Smooth muscle cell (in vitro differentiated cells): ENCODE results near the gene RCAN1. TPM values are rescaled to one million over a fixed set of nuclear protein-coding genes. Genes with fewer than 3 reads are reported as not detected.

Experiments used
- DNase-seq: peaks from one replicate; lab custom pipeline; 2025; ENCODE audit not compliant: unreplicated experiment; lab: John Stamatoyannopoulos, UW
- H2AFZ ChIP-seq: fragments of 200-600 bp; sonication (generic); 2 replicates; pipeline ENCODE4 v1.6.0; 2016; ENCODE audit warnings: antibody characterized with exemption, low read depth, mild to moderate bottlenecking
- H3F3A ChIP-seq: fragments of 200-600 bp; sonication (generic); 2 replicates; pipeline ENCODE4 v1.6.0; 2017; ENCODE audit warnings: antibody characterized with exemption, low read depth
- H3K27ac ChIP-seq: fragments of 200-600 bp; sonication (generic); 2 replicates; pipeline ENCODE4 v1.5.1; 2016; ENCODE audit warnings: low read depth, mild to moderate bottlenecking
- H3K27me3 ChIP-seq: fragments of 200-600 bp; sonication (generic); 2 replicates; pipeline ENCODE4 v1.6.1; 2016; ENCODE audit warnings: low read depth, mild to moderate bottlenecking
- H3K36me3 ChIP-seq: fragments of 200-600 bp; sonication (generic); 2 replicates; pipeline ENCODE4 v1.5.1; 2016; ENCODE audit warnings: low read depth
- H3K4me1 ChIP-seq: fragments of 200-600 bp; sonication (generic); 2 replicates; pipeline ENCODE4 v1.5.1; 2016; ENCODE audit warnings: low read depth
- H3K4me2 ChIP-seq: fragments of 200-600 bp; sonication (generic); 2 replicates; pipeline ENCODE4 v1.6.0; 2016; ENCODE audit warnings: mild to moderate bottlenecking
- H3K4me3 ChIP-seq: fragments of 200-600 bp; sonication (generic); 2 replicates; pipeline ENCODE4 v1.5.1; 2016; ENCODE audit warnings: mild to moderate bottlenecking
- H3K79me2 ChIP-seq: fragments of 200-600 bp; sonication (generic); 2 replicates; pipeline ENCODE4 v1.6.0; 2016; ENCODE audit warnings: low read depth, mild to moderate bottlenecking
- H3K9ac ChIP-seq: fragments of 200-600 bp; sonication (generic); 2 replicates; pipeline ENCODE4 v1.6.0; 2016; ENCODE audit warnings: low read depth
- H3K9me3 ChIP-seq: fragments of 200-600 bp; sonication (generic); replicated peaks from 2 replicates; pipeline ENCODE4 v1.5.1; 2016; ENCODE audit warnings: low read depth
- H4K20me1 ChIP-seq: fragments of 200-600 bp; sonication (generic); 2 replicates; pipeline ENCODE4 v1.6.0; 2016; ENCODE audit warnings: low read depth
- CTCF ChIP-seq: fragments of 200-600 bp; sonication (generic); IDR thresholded peaks from 2 replicates; pipeline ENCODE4 v1.5.1; 2017; ENCODE audit warnings: borderline replicate concordance, mild to moderate bottlenecking, antibody characterized with exemption; ENCODE audit not compliant: insufficient read depth, poor library complexity, severe bottlenecking
- WGBS: methylation state at CpG from one replicate; pipeline ENCODE4 v1.1.7; 2016; ENCODE audit warnings: low lambda C conversion rate; 5-methylcytosine and 5-hydroxymethylcytosine counted together
- polyA plus RNA-seq: library from polyadenylated mRNA; unstranded; fragments of >200 nt; fragmentation: Nextera tagmentation; extraction: Ambion mirVana; gene quantifications from 2 replicates; pipeline ENCODE4 v1.2.1, GENCODE V29; 2016
- total RNA-seq: library from RNA; depleted of rRNA; stranded (reverse); fragments of >200 nt; gene quantifications from 2 replicates; pipeline ENCODE4 v1.2.3, GENCODE V29; 2014

The RCAN1 gene
- total and polyA plus RNA-seq, 2 experiments from 2014 or later = 77.3 to 155 TPM

- DNase-seq = no peak
- Histone ChIP-seq H2AFZ (no peak overlapping the region), H3K27me3 (no peaks in the 10 kb centered on the region), H3K9ac (no peak overlapping the region), H3K9me3 (no peaks in the 10 kb centered on the region), H3K4me1 (no peaks in the 10 kb centered on the region), H3K4me2 (no peak overlapping the region), H3K4me3 (no peak overlapping the region), H3K79me2 (no peaks in the 10 kb centered on the region), H3F3A (no peaks in the 10 kb centered on the region), H3K36me3 (no peaks in the 10 kb centered on the region), H3K27ac (no peak overlapping the region), H4K20me1 (no peaks in the 10 kb centered on the region)
- no peak for TF ChIP-seq CTCF
- WGBS = 83% methylated on average over 5 of the region's 5 CpGs
These were observed 38.8 kb downstream of the RCAN1 start for GRCh38 chr21:34576041-34576511.

- Histone ChIP-seq H3K4me3 (no peak overlapping the region), H4K20me1 (no peaks in the 10 kb centered on the region), H3K9ac (no peak overlapping the region), H3K27me3 (no peaks in the 10 kb centered on the region), H2AFZ (no peak overlapping the region), H3K4me1 (no peaks in the 10 kb centered on the region), H3F3A (no peaks in the 10 kb centered on the region), H3K36me3 (no peaks in the 10 kb centered on the region), H3K79me2 (no peaks in the 10 kb centered on the region), H3K27ac (no peak overlapping the region), H3K4me2 (no peak overlapping the region), H3K9me3 (no peaks in the 10 kb centered on the region)
- DNase-seq = no peak
- WGBS = 97% methylated on average over 24 of the region's 24 CpGs
- TF ChIP-seq CTCF = no peak
These were observed 40.0 kb downstream of the RCAN1 start for GRCh38 chr21:34574601-34575529.

GRCh38 chr21:34571994-34572393, 42.9 kb downstream of the RCAN1 start:
- no peaks in the 10 kb centered on the region for H4K20me1 ChIP-seq
- H3K4me2 ChIP-seq = no peak overlapping the region
- H3F3A ChIP-seq = no peaks in the 10 kb centered on the region
- no peak for TF ChIP-seq CTCF
- no peak overlapping the region for H3K27ac ChIP-seq
- no peaks in the 10 kb centered on the region for H3K9me3 ChIP-seq
- H3K36me3 ChIP-seq = no peaks in the 10 kb centered on the region
- no peak overlapping the region for H3K9ac ChIP-seq
- H3K4me1 ChIP-seq = no peaks in the 10 kb centered on the region
- no peak overlapping the region for H3K4me3 ChIP-seq
- no peaks in the 10 kb centered on the region for H3K79me2 ChIP-seq
- DNase-seq = no peak
- H2AFZ ChIP-seq = no peak overlapping the region
- no peaks in the 10 kb centered on the region for H3K27me3 ChIP-seq
- 89% methylated on average over 7 of the region's 7 CpGs for WGBS
